Heart right ventricle (tissue), 16 donors: ENCODE data around the gene EYA3. TPM values are rescaled to one million over a fixed set of nuclear protein-coding genes. Genes with fewer than 3 reads are reported as not detected.
A peak's percentile ranks its signal among the peaks of the same experiment; 100 is the strongest.

Experiments used
- ATAC-seq, 8 donors: fragments of 200-7000 bp; cut with Tn5 transposase; one replicate each; pipeline ENCODE4 v1.9.1; 2020; ENCODE audit warnings: mild to moderate bottlenecking in 8 of 8, moderate library complexity in 8 of 8, moderate number of reproducible peaks in 1 of 8
- DNase-seq, 2 donors: peaks; one replicate each; pipeline ENCODE4 v3.0.0-alpha.2; 2020
- H3K27ac ChIP-seq, 10 donors: fragments of 200-600 bp; sonication (generic) in 2 of 10; one replicate each; pipeline versions ENCODE4 v1.5.0 to v1.8.0; 2020 to 2022; ENCODE audit warnings: mild to moderate bottlenecking in 3 of 10
- H3K27me3 ChIP-seq, 7 donors: fragments of 200-600 bp; one replicate each; pipeline ENCODE4 v1.8.0; 2021 to 2022; ENCODE audit warnings: mild to moderate bottlenecking in 2 of 7
- H3K36me3 ChIP-seq, 9 donors: fragments of 200-600 bp; sonication (generic) in 1 of 9; one replicate each; pipeline versions ENCODE4 v1.5.0 to v1.8.0; 2020 to 2022; ENCODE audit warnings: mild to moderate bottlenecking in 2 of 9
- H3K4me1 ChIP-seq, 9 donors: fragments of 200-600 bp; sonication (generic) in 1 of 9; one replicate each; pipeline versions ENCODE4 v1.5.0 to v1.8.0; 2020 to 2022; ENCODE audit warnings: mild to moderate bottlenecking in 4 of 9
- H3K4me3 ChIP-seq, 10 donors: fragments of 200-600 bp; sonication (generic) in 2 of 10; one replicate each; pipeline versions ENCODE4 v1.5.0 to v1.8.0; 2020 to 2022; ENCODE audit warnings: mild to moderate bottlenecking in 7 of 10, moderate library complexity in 2 of 10
- H3K9me3 ChIP-seq, 11 donors: fragments of 200-600 bp in 10 of 11; sonication (generic) in 2 of 11; one replicate each; pipeline versions ENCODE4 v1.5.0 to v1.8.0; 2013 to 2022; ENCODE audit warnings: mild to moderate bottlenecking in 2 of 11, control low read depth in 1 of 11, moderate library complexity in 1 of 11
- CTCF ChIP-seq, 9 donors: fragments of 200-600 bp; sonication (generic) in 2 of 9; IDR thresholded peaks; one replicate each; pipeline versions ENCODE4 v1.5.0 to v1.8.0; 2021 to 2022; ENCODE audit warnings: antibody characterized with exemption in 9 of 9, mild to moderate bottlenecking in 5 of 9, moderate library complexity in 1 of 9
- WGBS, 2 donors: extraction: QIAGEN DNeasy Blood & Tissue Kit; methylation state at CpG; one replicate each; pipeline ENCODE4 v1.1.7; 2013; ENCODE audit warnings: inconsistent platforms in 1 of 2; 5-methylcytosine and 5-hydroxymethylcytosine counted together
- intact Hi-C, 10 donors: fragments of 100-400 bp; cut with DNase I; formaldehyde crosslinking; loops; one replicate each; pipeline versions ENCODE4 v1.11.1 to v1.14.2; 2022
- polyA plus RNA-seq, 2 donors: library from polyadenylated mRNA; stranded (reverse); fragments of 200-250 nt; gene quantifications; one replicate each; pipeline ENCODE4 v1.2.3, GENCODE V29; 2013
- total RNA-seq, 10 donors: library from RNA; stranded (reverse); fragmentation: NEBNext Ultra II Directional in 3 of 10; extraction: Animal tissue kit (Norgen Biotek cat#: 25700) in 3 of 10; gene quantifications; one replicate each; pipeline versions ENCODE4 v1.2.1 to v1.2.4, GENCODE V29; 2021 to 2023
- donor health status: Arrhythmogenic right ventricular cardiomyopathy.
- donor health status: ischemic (EF 13 %, LVEDD 7.1; RV severe dilation, severe dysfunction).
- donor health status: healthy with polysubstance abuse.
- donor health status: DM: no; HTN: yes; CAD: no.
- donor health status: DM: no; HTN: no; CAD: no.
- donor health status: ischemic (EF 25% LVEDD 6.9; RV normal size, moderate dysfunction).
- donor health status: ischemic (EF 25% LVEDD 5.7; RV mildly dilated, moderate dysfunction).
- donor health status: healthy.
- donor health status: DM: yes; HTN: yes; CAD: no.
- donor health status: Ischemic cardiomyopathy.
- donor health status: ischemic (EF 35%, LVEDD 5.7; RV mildly dilated, moderate dysfunction).
- donor health status: nonischemic (EF 11% LVEDD 7.7; RV severe dilation, severe dysfunction).
- donor health status: DM: yes; HTN: yes; CAD: no.
- donor health status: PGD.
- donor health status: ischemic (EF 29% LVEDD 5.4; RV normal size, mild dysfunction).
- donor health status: nonischemic (EF 23%, LVEDD 6.1; RV moderate dilation, normal function).

The EYA3 gene
- total and polyA plus RNA-seq, 12 donors, result 3.6 to 22.1 (median 17.3) TPM

DNA sequence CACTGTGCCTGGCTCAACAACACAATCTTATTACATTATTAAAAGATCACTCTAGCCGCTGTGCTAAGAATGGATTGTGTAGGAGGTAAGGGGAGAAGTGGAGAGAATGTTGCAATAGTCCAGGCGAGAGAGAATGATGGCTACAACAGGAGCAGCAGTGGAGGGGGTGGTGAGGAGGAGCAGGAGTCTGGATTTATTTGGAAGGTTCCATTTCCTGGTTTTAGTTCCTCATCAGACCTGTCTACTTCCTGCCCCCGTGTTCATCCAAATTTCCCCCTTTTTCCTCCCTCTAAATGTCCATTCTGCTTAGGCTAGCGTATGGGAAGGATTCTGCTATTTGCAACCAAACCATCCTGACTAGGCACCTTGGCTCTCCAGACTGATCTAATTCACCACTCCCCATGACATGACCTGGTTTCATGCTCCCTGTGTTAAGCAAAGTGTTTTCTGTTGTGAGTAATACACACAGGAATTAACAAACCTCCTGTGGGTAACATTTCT is 35.1 kb upstream of the EYA3 start:
- H3K27ac ChIP-seq, result peak overlapping the region in 2 of 10 donors; percentile 17 to 78
- H3K4me1 ChIP-seq, result peaks cover 0 to 47% (median 0%) of the 10 kb centered on the region in 9 donors
- no peak for DNase-seq
- no peaks in the 10 kb centered on the region for H3K36me3 ChIP-seq
- intact Hi-C loops, result no loop called here
- no peak overlapping the region for H3K4me3 ChIP-seq
- WGBS, 2 donors, result 45 to 60% methylated on average over 4 of the region's 4 CpGs
- no peaks in the 10 kb centered on the region for H3K27me3 ChIP-seq
- TF ChIP-seq CTCF (IDR thresholded peaks at IDR 0.05), result no peak
- no peak for ATAC-seq
- no peaks in the 10 kb centered on the region for H3K9me3 ChIP-seq

DNA sequence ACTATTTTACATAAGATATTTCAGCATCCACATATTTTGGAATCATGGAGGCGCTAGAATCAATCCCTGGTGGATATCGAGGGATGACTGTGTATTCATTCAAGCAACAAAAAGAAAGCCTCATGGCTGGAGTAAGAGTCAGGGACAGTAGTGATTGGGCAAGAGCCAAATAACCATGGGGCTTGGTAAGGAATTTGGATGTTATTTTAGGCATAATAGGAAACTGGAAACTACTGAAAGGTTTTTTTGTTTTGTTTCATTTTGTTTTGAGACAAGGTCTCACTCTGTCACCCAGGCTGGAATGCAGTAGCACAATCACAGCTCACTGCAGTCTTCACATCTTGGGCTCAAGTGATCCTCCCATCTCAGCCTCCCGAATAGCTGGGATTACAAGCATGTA is 33.8 kb upstream of the EYA3 start:
- intact Hi-C loops, result no loop called here
- no peak overlapping the region for H3K4me3 ChIP-seq

DNA sequence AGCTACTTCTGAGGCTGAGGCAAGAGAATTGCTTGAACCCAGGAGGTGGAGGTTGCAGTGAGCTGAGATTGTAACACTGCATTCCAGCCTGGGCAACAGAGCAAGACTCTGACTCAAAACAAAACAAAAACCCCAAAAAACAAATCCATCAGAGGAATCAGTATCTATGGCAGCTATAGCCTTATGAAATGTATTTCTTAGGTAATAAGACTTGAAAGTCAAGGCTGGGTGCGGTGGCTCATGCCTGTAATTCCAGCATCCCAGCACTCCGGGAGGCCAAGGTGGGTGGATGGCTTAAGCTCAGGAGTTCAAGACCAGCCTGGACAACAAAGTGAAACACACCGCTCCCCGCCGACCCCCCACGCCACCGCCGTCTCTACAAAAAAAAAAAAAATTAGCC is 31.1 kb upstream of the EYA3 start:
- peaks cover 0 to 31% (median 0%) of the 10 kb centered on the region in 9 donors for H3K4me1 ChIP-seq
- intact Hi-C loops, result loop anchor here in 1 of 10 donors (10.0 kb wide), 1 partner anchor 55 kb away; the partner anchor contains the start of gene PTAFR
- TF ChIP-seq CTCF (IDR thresholded peaks at IDR 0.05), result no peak
- H3K9me3 ChIP-seq, result no peaks in the 10 kb centered on the region
- H3K27ac ChIP-seq, result no peak overlapping the region
- no peaks in the 10 kb centered on the region for H3K27me3 ChIP-seq
- WGBS, 2 donors, result 95% methylated on average over 8 of the region's 8 CpGs
- ATAC-seq (no peak), DNase-seq (no peak)
- H3K36me3 ChIP-seq, result no peaks in the 10 kb centered on the region
- no peak overlapping the region for H3K4me3 ChIP-seq

More for the DNA sequence above, 33.8 kb upstream of the EYA3 start:
- Histone ChIP-seq H3K27ac (peak overlapping the region in 1 of 10 donors; percentile 78), H3K4me1 (peaks cover 0 to 34% (median 0%) of the 10 kb centered on the region in 9 donors), H3K27me3 (no peaks in the 10 kb centered on the region), H3K9me3 (no peaks in the 10 kb centered on the region), H3K36me3 (no peaks in the 10 kb centered on the region)
- no peak for ATAC-seq
- WGBS, 2 donors, result 76 to 87% methylated on average over 3 of the region's 3 CpGs
- TF ChIP-seq CTCF (IDR thresholded peaks at IDR 0.05), result no peak
- no peak for DNase-seq

GRCh38 chr1:28118640-28119307 is 30.4 kb upstream of the EYA3 start:
- H3K27me3 ChIP-seq, result no peaks in the 10 kb centered on the region
- TF ChIP-seq CTCF (IDR thresholded peaks at IDR 0.05), result no peak
- H3K4me1 ChIP-seq, result peaks cover 0 to 38% (median 0%) of the 10 kb centered on the region in 9 donors
- DNase-seq, result no peak
- no peak for ATAC-seq
- no peak overlapping the region for H3K4me3 ChIP-seq
- no peaks in the 10 kb centered on the region for H3K36me3 ChIP-seq
- H3K9me3 ChIP-seq, result no peaks in the 10 kb centered on the region
- intact Hi-C loops, result loop anchor here in 1 of 10 donors (10.0 kb wide), 1 partner anchor 56 kb away; the partner anchor contains the start of gene PTAFR
- H3K27ac ChIP-seq, result no peak overlapping the region
- 80 to 82% methylated on average over 5 of the region's 5 CpGs for WGBS, 2 donors
